ENCODE results near the gene CYB5RL. TPM values are rescaled to one million over a fixed set of nuclear protein-coding genes. Genes with fewer than 3 reads are reported as not detected.

CYB5RL gene, protein sequence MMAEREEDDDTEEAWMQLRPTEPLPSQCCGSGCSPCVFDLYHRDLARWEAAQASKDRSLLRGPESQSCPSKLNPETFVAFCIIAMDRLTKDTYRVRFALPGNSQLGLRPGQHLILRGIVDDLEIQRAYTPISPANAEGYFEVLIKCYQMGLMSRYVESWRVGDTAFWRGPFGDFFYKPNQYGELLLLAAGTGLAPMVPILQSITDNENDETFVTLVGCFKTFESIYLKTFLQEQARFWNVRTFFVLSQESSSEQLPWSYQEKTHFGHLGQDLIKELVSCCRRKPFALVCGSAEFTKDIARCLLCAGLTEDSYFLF
- total RNA-seq (10 to 100 TPM in 4 of 7 donors, 1 to 10 TPM in 3; 6.6 to 15.1 (median 11.0) TPM), polyA plus RNA-seq (1 to 10 TPM; 1.3 to 3.5 (median 1.5) TPM)
- long read RNA-seq, donor 1, result 0 reads
- long read RNA-seq, donor 2, result 0 reads

DNA sequence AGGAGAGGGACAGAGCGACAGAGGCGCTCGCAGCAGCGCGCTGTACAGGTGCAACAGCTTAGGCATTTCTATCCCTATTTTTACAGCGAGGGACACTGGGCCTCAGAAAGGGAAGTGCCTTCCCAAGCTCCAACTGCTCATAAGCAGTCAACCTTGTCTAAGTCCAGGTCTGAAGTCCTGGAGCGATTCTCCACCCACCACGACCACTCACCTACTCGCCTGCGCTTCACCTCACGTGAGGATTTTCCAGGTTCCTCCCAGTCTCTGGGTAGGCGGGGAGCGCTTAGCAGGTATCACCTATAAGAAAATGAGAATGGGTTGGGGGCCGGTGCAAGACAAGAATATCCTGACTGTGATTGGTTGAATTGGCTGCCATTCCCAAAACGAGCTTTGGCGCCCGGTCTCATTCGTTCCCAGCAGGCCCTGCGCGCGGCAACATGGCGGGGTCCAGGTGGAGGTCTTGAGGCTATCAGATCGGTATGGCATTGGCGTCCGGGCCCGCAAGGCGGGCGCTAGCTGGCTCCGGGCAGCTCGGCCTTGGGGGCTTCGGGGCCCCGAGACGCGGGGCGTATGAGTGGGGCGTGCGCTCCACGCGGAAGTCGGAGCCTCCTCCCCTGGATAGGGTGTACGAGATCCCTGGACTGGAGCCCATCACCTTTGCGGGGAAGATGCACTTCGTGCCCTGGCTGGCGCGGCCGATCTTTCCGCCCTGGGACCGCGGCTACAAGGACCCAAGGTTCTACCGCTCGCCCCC, at the start of gene CYB5RL, which contains the start of gene MRPL37:
Gene CYB5RL (minus strand): TSS at position 266 of the 754 bp plus-strand sequence. CDS start 4,414 bp downstream, outside the sequence.
Gene MRPL37 (plus strand): TSS at position 403 of the 754 bp plus-strand sequence. CDS start 77 bp downstream, at position 480.
- Histone ChIP-seq H3K9me3 (no peaks in the 10 kb centered on the region), H3K4me3 (peak within 1 kb of the TSS; percentile 69 to 95 (median 91)), H3K4me1 (peaks cover 11 to 53% (median 36%) of the 10 kb centered on the region in 6 donors), H3K27me3 (replicated peaks in 1 of 7) (no peaks in the 10 kb centered on the region), H3K36me3 (peaks cover 0 to 39% (median 14%) of the 10 kb centered on the region in 6 donors), H3K27ac (peak within 1 kb of the TSS; percentile 30 to 87 (median 80))
- TF ChIP-seq POLR2A (IDR thresholded peaks at IDR 0.05) (peak in 1 of 3 donors; percentile 1), POLR2AphosphoS5 (IDR thresholded peaks at IDR 0.05) (peak; percentile 85 to 90 (median 88))
- TF ChIP-seq, protein P1, sequence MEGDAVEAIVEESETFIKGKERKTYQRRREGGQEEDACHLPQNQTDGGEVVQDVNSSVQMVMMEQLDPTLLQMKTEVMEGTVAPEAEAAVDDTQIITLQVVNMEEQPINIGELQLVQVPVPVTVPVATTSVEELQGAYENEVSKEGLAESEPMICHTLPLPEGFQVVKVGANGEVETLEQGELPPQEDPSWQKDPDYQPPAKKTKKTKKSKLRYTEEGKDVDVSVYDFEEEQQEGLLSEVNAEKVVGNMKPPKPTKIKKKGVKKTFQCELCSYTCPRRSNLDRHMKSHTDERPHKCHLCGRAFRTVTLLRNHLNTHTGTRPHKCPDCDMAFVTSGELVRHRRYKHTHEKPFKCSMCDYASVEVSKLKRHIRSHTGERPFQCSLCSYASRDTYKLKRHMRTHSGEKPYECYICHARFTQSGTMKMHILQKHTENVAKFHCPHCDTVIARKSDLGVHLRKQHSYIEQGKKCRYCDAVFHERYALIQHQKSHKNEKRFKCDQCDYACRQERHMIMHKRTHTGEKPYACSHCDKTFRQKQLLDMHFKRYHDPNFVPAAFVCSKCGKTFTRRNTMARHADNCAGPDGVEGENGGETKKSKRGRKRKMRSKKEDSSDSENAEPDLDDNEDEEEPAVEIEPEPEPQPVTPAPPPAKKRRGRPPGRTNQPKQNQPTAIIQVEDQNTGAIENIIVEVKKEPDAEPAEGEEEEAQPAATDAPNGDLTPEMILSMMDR (IDR thresholded peaks at IDR 0.05 in 8 of 11, conservative IDR thresholded peaks at IDR 0.05 in 3 of 11), result peak in 1 of 11 experiments; percentile 12
- 0 to 1% (median 0%) methylated on average over 18 to 51 of the region's 51 CpGs for WGBS, 5 donors
- intact Hi-C loops (cut with DNase I; ENCODE audit: low total_unique reads), result no loop called here
- DNase-seq, result peak; percentile 95

DNA sequence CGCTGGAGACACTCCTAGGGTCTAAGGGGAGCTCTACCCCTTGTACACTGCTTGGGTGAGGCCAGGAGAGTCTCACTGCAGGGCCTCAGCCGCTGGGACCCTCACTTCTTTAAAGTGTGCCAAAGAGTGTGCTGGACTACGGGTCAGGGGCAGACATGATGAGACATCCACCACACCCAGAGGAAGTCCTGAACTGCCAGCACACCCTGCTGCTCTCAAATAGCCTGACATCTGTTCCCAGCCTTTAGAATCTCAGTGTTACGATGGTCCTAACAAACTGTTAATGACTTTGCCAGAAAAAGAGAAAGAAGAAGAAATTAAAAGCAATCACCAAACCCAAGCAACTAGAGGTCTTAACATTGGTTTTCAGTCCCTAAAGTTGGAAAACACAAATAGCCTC, 49.1 kb upstream of the CYB5RL start:
- 51 to 82% (median 74%) methylated on average over 4 of the region's 4 CpGs for WGBS, 5 donors
- DNase-seq, result no peak
- Histone ChIP-seq H3K4me1 (peaks cover 0 to 64% (median 25%) of the 10 kb centered on the region in 6 donors), H3K36me3 (peaks cover 0 to 66% (median 0%) of the 10 kb centered on the region in 6 donors), H3K27ac (peak overlapping the region in 5 of 8 donors; percentile 23 to 54 (median 39)), H3K9me3 (no peaks in the 10 kb centered on the region), H3K27me3 (replicated peaks in 1 of 7) (no peaks in the 10 kb centered on the region), H3K4me3 (no peak overlapping the region)
- TF ChIP-seq POLR2A (IDR thresholded peaks at IDR 0.05) (no peak), POLR2AphosphoS5 (IDR thresholded peaks at IDR 0.05) (no peak)
- TF ChIP-seq, protein P1 (IDR thresholded peaks at IDR 0.05 in 8 of 11, conservative IDR thresholded peaks at IDR 0.05 in 3 of 11), result no peak
- intact Hi-C loops (cut with DNase I; ENCODE audit: low total_unique reads), result no loop called here

DNA sequence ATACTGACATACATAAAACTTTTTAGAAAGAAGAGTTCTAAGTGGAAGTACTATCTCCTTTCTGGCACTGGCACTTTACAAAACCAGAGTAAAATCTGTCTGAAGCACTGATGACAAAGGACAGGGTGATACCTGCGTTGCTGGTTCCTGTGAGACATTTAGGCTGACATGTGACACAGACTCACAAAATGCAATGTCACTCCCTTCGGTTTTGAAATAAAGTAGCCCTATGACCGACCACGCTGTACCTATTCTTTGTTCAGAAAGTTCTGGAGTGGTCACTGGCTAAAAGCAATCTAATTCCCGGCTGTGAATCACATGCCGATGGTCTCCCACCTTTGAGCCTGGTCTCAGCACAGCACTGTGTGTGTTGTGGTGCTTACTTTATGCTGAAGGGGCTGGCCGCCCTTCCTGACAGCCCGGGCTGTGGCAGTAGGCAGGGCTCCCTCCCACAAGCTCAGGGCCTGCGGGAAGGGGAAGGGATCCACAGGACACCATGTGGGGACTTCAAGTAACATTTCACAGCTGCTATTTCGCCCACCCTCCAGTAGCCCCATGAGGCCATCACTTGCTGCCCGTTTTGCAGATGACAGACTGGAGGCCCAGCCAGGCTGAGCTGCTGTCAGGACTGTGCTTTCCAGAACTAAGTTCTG, 48.2 kb upstream of the CYB5RL start:
- Histone ChIP-seq H3K27me3 (replicated peaks in 1 of 7) (no peaks in the 10 kb centered on the region), H3K4me1 (peaks cover 0 to 63% (median 24%) of the 10 kb centered on the region in 6 donors), H3K36me3 (peaks cover 0 to 76% (median under 1%) of the 10 kb centered on the region in 6 donors), H3K4me3 (no peak overlapping the region), H3K9me3 (no peaks in the 10 kb centered on the region), H3K27ac (peak overlapping the region in 3 of 8 donors; percentile 5 to 54 (median 20))
- intact Hi-C loops (cut with DNase I; ENCODE audit: low total_unique reads), result no loop called here
- TF ChIP-seq POLR2A (IDR thresholded peaks at IDR 0.05) (no peak), POLR2AphosphoS5 (IDR thresholded peaks at IDR 0.05) (no peak)
- no peak for DNase-seq
- 87 to 93% (median 89%) methylated on average over 11 of the region's 11 CpGs for WGBS, 5 donors

DNA sequence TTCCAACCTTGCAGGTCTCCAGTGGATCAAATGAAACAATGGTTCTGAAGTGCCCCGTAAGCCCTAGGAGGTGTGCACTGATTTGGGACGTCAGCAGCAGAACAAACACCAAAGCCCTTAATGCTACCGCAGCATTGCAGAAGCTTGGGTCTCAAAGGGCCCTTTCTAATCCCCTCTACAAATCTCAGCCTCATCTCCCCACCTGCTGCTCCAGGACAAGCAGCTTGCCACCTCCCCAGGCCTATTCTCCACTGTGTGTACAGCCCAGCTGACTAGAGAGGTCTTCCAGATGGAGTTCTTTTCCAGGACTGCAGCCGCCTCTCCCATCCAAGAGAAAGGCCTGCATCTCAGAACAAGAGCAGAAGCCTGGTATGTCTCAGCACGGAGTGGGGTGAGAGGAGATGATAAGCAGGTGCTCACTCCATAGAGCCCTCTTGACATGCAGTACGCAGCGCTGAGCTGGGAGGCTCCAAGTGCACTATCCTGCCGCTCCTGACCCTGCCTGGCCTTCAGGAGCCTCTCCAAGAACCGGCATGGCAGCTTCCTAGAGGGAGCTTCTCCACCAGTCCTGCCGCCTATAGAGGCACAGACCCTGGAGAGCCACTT, 46.4 kb upstream of the CYB5RL start:
- Histone ChIP-seq H3K4me1 (peaks cover 0 to 58% (median 27%) of the 10 kb centered on the region in 6 donors), H3K9me3 (no peaks in the 10 kb centered on the region), H3K4me3 (no peak overlapping the region), H3K36me3 (peaks cover 0 to 85% (median 3%) of the 10 kb centered on the region in 6 donors), H3K27me3 (replicated peaks in 1 of 7) (no peaks in the 10 kb centered on the region), H3K27ac (peak overlapping the region in 2 of 8 donors; percentile 10 to 23)
- TF ChIP-seq POLR2A (IDR thresholded peaks at IDR 0.05), result no peak
- TF ChIP-seq, protein P1 (IDR thresholded peaks at IDR 0.05 in 8 of 11, conservative IDR thresholded peaks at IDR 0.05 in 3 of 11), result no peak
- TF ChIP-seq POLR2AphosphoS5 (IDR thresholded peaks at IDR 0.05), result no peak
- no peak for DNase-seq
- 91 to 94% (median 92%) methylated on average over 5 to 10 of the region's 10 CpGs for WGBS, 5 donors
- intact Hi-C loops (cut with DNase I; ENCODE audit: low total_unique reads), result no loop called here
